ENCODE measurements around the gene TMEM106A.

DNA sequence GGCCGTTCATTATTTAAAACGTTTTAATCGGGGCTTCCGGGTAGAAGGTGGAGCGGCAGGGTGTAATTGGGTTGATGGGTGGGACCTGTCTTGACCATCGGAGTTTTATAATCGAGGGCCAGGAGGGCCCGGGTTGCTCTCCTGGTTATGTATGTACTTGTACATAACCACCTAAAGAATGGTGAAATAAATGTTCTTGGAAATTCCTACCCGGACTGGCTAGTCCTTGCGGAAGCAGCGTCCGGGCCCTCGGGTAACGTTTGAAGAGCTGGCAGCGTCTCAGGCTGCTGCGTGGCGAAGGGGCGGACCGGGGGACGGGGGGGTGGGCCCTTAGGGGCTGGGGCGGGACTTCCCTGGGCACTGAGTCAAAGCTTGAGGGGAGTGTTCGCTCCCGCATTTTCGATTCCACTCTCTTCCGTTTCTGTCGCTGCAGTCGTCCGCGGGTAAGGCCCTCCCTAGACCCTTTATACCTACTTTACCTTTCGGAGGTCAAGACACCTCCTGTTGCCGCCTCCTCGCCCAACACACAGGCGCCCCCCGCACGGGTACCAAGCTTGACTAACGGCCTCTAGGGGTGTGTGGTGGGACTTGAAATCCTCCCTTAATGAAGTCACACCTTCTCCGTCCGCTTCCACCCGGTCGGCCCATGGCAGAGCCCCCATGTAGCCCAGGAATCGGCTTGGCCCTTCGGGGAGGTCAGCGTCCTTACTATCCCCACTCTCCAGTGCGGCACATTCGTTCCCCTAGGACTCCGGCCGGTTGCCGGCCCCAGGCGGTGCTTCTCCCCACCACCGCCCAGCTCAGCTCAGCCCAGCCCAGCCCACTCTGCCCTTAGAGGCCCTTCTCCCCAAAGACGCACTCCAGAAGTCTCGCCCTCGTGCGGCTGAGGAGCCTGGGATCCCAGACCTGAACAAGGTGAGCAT is at the start of gene TMEM106A:
- TF ChIP-seq, protein P1, sequence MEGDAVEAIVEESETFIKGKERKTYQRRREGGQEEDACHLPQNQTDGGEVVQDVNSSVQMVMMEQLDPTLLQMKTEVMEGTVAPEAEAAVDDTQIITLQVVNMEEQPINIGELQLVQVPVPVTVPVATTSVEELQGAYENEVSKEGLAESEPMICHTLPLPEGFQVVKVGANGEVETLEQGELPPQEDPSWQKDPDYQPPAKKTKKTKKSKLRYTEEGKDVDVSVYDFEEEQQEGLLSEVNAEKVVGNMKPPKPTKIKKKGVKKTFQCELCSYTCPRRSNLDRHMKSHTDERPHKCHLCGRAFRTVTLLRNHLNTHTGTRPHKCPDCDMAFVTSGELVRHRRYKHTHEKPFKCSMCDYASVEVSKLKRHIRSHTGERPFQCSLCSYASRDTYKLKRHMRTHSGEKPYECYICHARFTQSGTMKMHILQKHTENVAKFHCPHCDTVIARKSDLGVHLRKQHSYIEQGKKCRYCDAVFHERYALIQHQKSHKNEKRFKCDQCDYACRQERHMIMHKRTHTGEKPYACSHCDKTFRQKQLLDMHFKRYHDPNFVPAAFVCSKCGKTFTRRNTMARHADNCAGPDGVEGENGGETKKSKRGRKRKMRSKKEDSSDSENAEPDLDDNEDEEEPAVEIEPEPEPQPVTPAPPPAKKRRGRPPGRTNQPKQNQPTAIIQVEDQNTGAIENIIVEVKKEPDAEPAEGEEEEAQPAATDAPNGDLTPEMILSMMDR (IDR thresholded peaks at IDR 0.05) = no peak
- no peak for TF ChIP-seq ZFX (IDR thresholded peaks at IDR 0.05; ENCODE audit: borderline replicate concordance)
